ENCODE measurements around the gene CD164. TPM values are rescaled to one million over a fixed set of nuclear protein-coding genes. Genes with fewer than 3 reads are reported as not detected.
"Not testable (repeated sequence)": the region's sequence is repeated elsewhere in the genome, so short reads cannot be mapped to it uniquely, and the experiment has no call there.

CD164 gene
- total RNA-seq, 1 donor from 2014 or later, result 137 TPM

DNA sequence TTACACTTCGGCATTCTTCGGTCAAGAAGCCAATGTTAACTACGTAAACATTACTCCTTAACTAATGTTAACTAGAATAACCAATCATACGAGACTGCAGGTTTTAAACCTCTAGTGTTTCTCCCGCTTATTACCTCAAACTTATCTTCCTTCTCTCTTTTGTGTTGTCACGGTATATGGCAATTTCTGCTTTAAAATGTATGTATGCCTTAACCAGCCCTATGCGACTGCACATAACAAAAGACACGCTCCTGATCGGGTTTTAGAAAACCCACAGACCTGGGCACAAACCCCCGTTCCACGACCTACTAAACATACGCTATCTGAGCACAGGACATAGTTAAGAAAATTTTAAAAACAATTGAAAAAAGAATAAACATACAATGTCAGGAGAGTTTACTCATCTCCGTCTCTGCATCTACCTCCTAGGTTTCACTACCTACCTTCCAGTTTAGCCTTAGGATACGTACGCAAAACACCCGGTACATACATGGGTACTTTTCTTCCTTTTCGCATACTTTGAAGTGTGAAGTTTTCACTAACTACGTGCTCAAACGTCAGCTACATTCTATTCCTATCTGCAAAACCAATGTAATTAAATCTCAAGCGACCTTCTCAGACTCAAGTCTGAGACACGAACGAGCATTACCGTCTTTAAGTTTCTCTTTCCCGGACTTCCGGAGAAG, 1.1 kb downstream of the CD164 start:
- intact Hi-C loops (cut with DNase I), result loop anchor here (5.0 to 10.0 kb wide), 4 partner anchors 76 to 816 kb away; partner anchors contain the start of genes FOXO3 and MICAL1
- no peak for DNase-seq (ENCODE audit: low spot score)

DNA sequence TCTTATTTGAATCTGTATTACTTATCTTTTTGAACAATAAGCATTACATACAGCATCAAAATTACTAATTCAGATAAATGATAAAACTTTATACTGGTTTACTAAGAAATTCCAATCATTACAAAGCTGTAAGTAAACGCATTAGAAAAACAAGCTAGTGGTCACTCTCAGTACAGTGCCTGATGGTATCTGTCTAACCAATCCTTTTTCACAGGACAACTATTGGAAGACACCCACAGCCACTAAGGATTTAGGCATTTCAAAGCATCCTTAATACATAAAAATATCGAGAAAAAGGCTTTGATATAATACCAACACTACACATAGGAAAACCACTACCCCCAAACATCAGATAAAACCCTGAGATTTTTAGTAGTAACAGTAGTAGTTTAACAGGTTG, 2.6 kb downstream of the CD164 start:
- intact Hi-C loops (cut with DNase I), result loop anchor here (5.0 to 10.0 kb wide), 4 partner anchors 78 to 815 kb away; partner anchors contain the start of genes FOXO3 and MICAL1
- DNase-seq (ENCODE audit: low spot score), result no peak

DNA sequence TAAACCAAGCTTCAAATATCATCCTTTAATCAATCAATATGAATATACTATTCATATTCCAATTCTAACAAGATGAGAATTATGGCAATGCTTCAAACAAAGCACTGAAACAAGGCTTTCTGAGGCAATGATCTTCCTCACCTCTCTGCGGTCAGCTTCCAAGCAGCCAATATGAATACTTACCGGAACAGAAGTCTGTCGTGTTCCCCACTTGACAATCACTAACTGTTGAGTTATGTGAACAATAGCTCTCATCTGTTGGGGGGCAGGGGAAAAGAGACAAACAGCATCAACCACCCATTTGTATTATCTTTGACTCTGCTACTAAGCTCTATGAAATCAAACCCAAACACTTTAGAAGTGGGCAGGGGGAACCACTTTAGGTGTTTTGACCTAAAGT, 4.5 kb downstream of the CD164 start:
- DNase-seq (ENCODE audit: low spot score), result no peak
- intact Hi-C loops (cut with DNase I), result no loop called here

DNA sequence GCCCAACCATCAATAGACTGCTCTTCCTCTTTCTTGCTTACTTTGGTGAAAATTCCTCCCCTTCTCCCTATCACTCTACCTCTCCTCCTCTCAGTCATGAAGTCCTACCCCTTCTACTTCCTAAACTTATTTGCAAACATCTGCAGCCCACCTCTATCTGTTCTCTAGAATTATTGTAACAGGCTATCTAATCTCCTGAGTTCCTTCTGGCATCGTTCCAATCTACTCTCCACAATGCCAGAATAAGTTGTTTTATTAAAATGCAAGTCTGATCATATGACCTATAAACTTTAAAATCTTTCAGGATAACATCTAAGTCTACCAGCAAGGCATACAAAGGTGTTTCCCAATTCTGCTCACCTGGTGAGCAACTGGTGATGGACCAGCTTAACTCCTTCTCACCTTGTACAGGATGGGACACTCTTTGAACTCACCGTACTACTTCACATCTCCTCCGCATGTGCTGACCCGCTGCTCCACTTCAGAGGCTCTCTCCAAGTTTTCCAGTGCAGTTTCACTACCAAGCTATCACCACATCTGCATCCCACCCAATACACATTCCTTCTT, 7.9 kb downstream of the CD164 start:
- DNase-seq (ENCODE audit: low spot score), result no peak
- intact Hi-C loops (cut with DNase I), result no loop called here

DNA sequence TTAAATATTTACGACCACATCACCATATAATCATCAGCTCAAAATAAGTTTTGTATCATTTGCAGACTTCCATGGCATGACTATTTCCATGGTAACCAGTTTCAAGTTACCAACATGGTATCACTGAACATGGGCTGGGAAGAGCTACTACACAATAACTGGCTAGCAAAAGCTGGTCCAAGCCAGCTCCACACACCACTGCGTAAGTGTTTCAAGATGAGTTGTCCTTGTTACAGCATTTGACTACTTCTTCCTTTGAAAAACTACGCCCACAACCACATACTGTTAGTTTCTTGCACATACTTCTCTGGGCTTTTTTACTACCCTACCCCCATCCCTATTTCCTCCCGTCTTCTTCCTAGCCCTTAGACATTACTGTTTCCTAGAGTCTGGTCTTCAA, 8.5 kb downstream of the CD164 start:
- DNase-seq (ENCODE audit: low spot score), result no peak
- intact Hi-C loops (cut with DNase I), result no loop called here

GRCh38 chr6:109373331-109373730, 8.9 kb downstream of the CD164 start:
- intact Hi-C loops (cut with DNase I), result no loop called here
- DNase-seq (ENCODE audit: low spot score), result no peak

DNA sequence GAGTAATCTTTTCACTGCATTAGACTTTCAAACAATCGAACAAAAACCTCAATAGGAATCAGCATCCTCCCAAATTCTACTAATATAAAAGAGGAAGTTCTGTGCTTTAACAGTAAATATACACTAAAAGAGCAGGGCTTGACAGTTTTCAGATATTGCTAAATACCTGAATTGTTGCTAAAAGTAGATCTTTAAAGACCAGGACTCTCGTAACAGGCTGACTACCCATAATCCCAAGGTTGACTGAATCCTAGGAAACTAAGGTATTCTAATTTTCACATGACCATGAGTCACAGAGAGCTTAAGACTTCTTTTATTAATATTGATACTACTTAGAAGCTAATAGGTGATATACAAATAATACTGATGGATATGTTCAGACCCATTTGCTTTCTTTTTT, 10.1 kb downstream of the CD164 start:
- intact Hi-C loops (cut with DNase I), result no loop called here

DNA sequence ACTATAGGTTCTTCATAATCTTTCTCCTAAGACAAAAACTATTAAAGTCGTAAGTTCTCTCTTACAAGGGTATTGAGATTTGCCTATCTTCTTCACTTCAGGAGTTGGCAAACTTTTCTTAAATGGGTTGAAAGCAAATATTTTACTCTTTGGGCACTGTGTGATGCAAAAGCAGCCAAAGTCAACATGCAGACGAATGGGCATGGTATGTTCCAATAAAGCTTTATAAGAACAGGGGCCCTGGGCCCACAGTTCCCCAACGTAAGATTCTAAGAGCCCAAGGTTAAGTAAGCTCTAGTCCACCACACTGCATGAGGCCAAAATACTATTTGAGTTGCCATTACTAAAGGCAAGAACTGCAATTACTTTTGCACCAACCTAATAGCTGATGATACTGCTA, 11.5 kb downstream of the CD164 start:
- intact Hi-C loops (cut with DNase I), result no loop called here

More for the DNA sequence above, 10.1 kb downstream of the CD164 start:
- no peak for DNase-seq (ENCODE audit: low spot score)

GRCh38 chr6:109370336-109370735, 11.9 kb downstream of the CD164 start:
- DNase-seq (ENCODE audit: low spot score), result no peak
- intact Hi-C loops (cut with DNase I), result no loop called here

More for the DNA sequence above, 11.5 kb downstream of the CD164 start:
- no peak for DNase-seq (ENCODE audit: low spot score)

DNA sequence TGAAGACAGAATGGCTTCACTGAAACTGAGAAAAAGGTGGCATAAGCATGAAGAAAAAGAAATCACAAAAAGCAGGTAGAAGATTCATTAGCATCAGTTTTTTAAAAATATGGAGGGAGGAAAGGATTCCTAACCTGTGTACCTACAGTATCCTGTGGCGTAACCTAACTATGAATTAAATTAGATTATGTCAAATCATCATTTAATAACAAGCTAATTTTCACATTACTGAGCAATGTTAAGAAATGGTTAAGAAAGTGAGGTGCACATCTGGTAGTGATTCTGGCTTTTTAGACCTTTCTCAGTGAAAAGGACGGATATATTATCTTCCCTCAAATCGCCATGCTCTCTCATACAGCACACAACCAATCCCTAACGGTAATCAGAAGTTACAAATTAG, 12.5 kb downstream of the CD164 start:
- DNase-seq (ENCODE audit: low spot score), result no peak
- intact Hi-C loops (cut with DNase I), result no loop called here

- DNase-seq (ENCODE audit: low spot score), result not testable (repeated sequence)
These were observed 17.7 kb downstream of the CD164 start for GRCh38 chr6:109364382-109365078.

GRCh38 chr6:109363753-109364152, 18.5 kb downstream of the CD164 start:
- no peak for DNase-seq (ENCODE audit: low spot score)
- intact Hi-C loops (cut with DNase I), result no loop called here

More at GRCh38 chr6:109364382-109365078, 17.7 kb downstream of the CD164 start:
- intact Hi-C loops (cut with DNase I), result not testable (repeated sequence)

GRCh38 chr6:109362102-109362884, 20.0 kb downstream of the CD164 start:
- intact Hi-C loops (cut with DNase I), result no loop called here
- no peak for DNase-seq (ENCODE audit: low spot score)

DNA sequence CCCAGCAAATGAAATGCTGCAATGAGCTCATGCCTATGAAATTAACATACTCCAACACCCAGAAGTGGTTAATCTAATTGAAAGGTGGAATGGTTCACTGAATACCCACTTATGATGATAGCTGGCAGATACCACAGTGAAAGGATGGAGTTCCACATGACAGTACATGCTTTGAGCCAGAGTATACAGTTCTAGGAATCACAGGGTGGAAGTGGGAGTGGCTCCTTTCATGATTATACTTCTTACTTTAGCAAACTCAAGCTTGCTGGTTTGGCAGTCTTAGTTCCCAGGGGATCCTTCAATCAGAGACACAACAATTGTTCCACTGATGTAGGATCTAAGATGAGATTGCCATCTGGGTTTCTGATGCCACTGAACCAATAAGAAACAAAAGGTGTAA, 21.5 kb downstream of the CD164 start:
- no peak for DNase-seq (ENCODE audit: low spot score)
- intact Hi-C loops (cut with DNase I), result no loop called here

DNA sequence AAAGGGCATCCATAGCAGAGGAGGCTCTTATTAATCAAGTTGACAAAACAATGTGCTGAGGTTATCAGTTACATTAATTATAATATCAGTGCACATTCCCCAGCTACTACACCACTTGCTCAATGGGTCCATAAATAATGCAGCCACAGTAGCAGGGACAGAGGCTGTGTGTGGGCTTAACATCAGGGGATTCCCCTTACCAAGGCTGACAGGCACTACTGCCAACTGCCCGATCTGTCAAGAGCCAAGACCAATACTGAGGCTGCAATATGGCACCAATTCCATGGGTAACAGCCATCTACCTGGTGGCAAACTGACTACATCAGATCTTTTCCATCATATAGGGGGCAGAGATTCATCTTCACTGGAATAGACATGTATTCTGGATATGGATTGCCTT, 22.0 kb downstream of the CD164 start:
- intact Hi-C loops (cut with DNase I), result no loop called here
- DNase-seq (ENCODE audit: low spot score), result no peak

GRCh38 chr6:109359248-109359647, 23.0 kb downstream of the CD164 start:
- intact Hi-C loops (cut with DNase I), result no loop called here
- DNase-seq (ENCODE audit: low spot score), result no peak

DNA sequence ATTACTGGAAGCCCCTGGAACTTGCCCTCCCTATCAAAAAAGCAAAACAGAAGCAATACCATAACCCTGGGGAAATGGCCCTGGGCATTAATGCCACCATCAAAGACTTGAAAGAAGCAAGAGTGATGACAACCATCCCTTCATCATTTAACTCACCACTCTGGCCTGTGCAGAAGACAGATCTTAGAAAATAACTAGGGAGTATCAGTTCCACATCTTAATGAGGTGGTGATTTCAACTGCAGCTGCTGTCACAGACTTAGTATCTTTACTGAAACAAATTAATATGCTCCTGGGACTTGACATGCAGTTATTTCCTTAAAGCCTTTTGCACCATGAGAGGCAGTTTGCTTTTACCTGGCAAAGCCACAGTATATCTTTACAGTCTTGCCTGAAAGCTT, 24.1 kb downstream of the CD164 start:
- intact Hi-C loops (cut with DNase I), result no loop called here
- DNase-seq (ENCODE audit: low spot score), result no peak

- intact Hi-C loops (cut with DNase I), result no loop called here
- DNase-seq (ENCODE audit: low spot score), result no peak
These were observed 26.0 kb downstream of the CD164 start for GRCh38 chr6:109356237-109356636.

GRCh38 chr6:109351231-109352130, 30.8 kb downstream of the CD164 start:
- intact Hi-C loops (cut with DNase I), result no loop called here
- DNase-seq (ENCODE audit: low spot score), result no peak

Measured in cardiac septum (tissue), 1 donor.